Measurements from ENCODE around the gene PDSS2. TPM values are rescaled to one million over a fixed set of nuclear protein-coding genes. Genes with fewer than 3 reads are reported as not detected.
A peak's percentile ranks its signal among the peaks of the same experiment; 100 is the strongest.

The PDSS2 gene
- total RNA-seq, 4 donors from 2014 or later = 18.6 to 32.3 (median 25.6) TPM

DNA sequence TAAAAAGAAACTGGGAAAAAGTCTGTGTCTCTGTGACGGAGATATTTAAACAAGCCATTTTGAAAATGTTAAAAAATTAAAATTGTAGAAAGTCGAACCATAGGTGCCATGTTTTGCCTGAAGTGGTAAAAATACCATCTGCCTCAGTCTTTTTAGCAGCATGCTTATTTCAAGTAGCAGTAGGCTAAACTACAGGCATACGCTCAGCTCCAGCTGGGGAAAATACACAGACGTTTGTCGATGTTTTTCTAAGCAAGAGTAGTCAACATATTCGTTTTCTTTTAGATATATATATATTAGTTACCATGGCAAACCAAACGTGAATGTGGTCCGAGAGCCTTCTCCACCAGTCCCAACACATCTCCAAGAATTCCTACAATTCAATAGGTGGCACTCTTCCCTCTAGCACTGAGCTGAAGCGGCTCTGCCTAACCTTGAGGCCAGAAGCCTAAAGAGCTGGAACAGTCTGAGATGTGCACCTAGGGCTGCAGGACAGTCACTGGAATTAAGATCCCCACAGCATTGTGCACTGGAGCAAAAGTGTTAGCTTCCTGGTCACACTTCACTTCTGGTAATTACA is 273.9 kb downstream of the PDSS2 start:
- Histone ChIP-seq H3K36me3 (no peaks in the 10 kb centered on the region), H3K4me1 (no peaks in the 10 kb centered on the region), H3K9me3 (no peaks in the 10 kb centered on the region), H3K4me3 (replicated peaks in 1 of 3) (no peak overlapping the region), H3K27ac (no peak overlapping the region), H3K27me3 (no peaks in the 10 kb centered on the region)
- peak; percentile 58 to 61 for DNase-seq
- 56 to 60% methylated on average over 9 of the region's 9 CpGs for WGBS, 2 donors
- intact Hi-C loops (cut with DNase I) = no loop called here
- TF ChIP-seq POLR2A (IDR thresholded peaks at IDR 0.05) = no peak
- TF ChIP-seq, protein P1, sequence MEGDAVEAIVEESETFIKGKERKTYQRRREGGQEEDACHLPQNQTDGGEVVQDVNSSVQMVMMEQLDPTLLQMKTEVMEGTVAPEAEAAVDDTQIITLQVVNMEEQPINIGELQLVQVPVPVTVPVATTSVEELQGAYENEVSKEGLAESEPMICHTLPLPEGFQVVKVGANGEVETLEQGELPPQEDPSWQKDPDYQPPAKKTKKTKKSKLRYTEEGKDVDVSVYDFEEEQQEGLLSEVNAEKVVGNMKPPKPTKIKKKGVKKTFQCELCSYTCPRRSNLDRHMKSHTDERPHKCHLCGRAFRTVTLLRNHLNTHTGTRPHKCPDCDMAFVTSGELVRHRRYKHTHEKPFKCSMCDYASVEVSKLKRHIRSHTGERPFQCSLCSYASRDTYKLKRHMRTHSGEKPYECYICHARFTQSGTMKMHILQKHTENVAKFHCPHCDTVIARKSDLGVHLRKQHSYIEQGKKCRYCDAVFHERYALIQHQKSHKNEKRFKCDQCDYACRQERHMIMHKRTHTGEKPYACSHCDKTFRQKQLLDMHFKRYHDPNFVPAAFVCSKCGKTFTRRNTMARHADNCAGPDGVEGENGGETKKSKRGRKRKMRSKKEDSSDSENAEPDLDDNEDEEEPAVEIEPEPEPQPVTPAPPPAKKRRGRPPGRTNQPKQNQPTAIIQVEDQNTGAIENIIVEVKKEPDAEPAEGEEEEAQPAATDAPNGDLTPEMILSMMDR (IDR thresholded peaks at IDR 0.05) = peak in 5 of 6 experiments; percentile 20 to 64 (median 52)

DNA sequence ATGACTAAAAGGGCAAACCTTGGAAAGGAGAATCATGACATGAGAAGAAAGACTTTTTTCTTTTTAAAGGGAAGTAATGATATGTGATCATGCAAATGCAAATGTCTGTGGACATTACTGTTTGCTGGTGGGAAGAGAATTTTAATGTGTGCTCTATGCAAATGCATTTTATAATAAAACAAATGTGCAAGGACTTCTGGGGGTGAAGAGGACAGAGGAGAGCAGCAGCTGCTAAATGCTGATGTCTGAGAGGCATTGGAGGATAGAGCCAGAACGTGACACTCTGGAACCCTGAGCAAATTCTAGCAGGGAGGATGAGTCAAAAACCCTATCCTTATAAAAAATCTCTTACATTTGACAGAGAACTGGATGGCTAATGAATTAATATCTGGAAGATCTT is 274.9 kb downstream of the PDSS2 start:
- TF ChIP-seq, protein P1 (IDR thresholded peaks at IDR 0.05) = no peak
- TF ChIP-seq POLR2A (IDR thresholded peaks at IDR 0.05) = no peak
- Histone ChIP-seq H3K36me3 (no peaks in the 10 kb centered on the region), H3K9me3 (no peaks in the 10 kb centered on the region), H3K4me1 (no peaks in the 10 kb centered on the region), H3K27me3 (no peaks in the 10 kb centered on the region), H3K4me3 (replicated peaks in 1 of 3) (no peak overlapping the region), H3K27ac (no peak overlapping the region)
- no peak for DNase-seq
- intact Hi-C loops (cut with DNase I) = no loop called here
- 87 to 88% methylated on average over 1 of the region's 1 CpG for WGBS, 2 donors

DNA sequence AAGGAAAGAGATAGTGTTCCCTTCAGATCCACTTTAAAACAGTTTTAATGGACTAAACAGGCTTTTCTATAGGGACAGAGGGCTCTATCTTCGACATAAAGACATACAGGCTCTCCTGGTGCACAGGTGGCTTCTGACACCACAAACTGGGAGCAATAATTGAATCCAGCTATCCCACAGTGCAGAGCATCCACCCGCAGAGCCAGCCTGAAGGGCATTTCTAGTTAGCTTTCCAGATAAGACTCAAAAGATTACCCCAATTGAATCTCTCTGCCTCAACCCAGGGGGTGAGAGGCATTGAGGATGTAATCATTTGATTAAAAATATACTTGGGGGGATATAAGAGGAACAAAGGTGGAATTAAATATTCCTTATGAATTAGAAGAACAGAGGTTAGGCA is 279.3 kb downstream of the PDSS2 start:
- WGBS, 2 donors = 93% methylated on average over 2 of the region's 2 CpGs
- no peak for DNase-seq
- Histone ChIP-seq H3K27me3 (no peaks in the 10 kb centered on the region), H3K36me3 (no peaks in the 10 kb centered on the region), H3K9me3 (no peaks in the 10 kb centered on the region), H3K4me3 (replicated peaks in 1 of 3) (no peak overlapping the region), H3K4me1 (no peaks in the 10 kb centered on the region), H3K27ac (no peak overlapping the region)
- intact Hi-C loops (cut with DNase I) = no loop called here
- no peak for TF ChIP-seq POLR2A (IDR thresholded peaks at IDR 0.05)
- TF ChIP-seq, protein P1 (IDR thresholded peaks at IDR 0.05) = no peak

DNA sequence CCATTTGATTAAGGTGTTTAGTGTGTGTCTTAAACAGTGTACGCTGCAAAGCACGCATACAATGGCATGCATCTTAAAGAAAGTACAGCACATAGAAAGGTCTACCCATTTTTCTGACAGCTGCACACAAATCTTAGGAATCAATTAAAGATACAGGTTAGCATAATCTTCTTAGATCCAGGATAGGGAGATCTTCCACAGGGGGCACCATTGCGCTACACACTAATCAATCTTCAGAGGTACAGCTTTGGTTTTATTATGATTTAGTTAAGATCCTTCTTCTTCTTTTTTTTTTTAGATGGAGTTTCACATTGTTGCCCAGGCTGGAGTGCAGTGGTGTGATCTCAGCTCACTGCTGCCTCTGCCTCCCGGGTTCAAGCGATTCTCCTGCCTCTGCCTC is 280.4 kb downstream of the PDSS2 start:
- Histone ChIP-seq H3K27me3 (no peaks in the 10 kb centered on the region), H3K4me1 (no peaks in the 10 kb centered on the region), H3K36me3 (no peaks in the 10 kb centered on the region), H3K27ac (no peak overlapping the region), H3K4me3 (replicated peaks in 1 of 3) (no peak overlapping the region), H3K9me3 (no peaks in the 10 kb centered on the region)
- TF ChIP-seq POLR2A (IDR thresholded peaks at IDR 0.05) = no peak
- TF ChIP-seq, protein P1 (IDR thresholded peaks at IDR 0.05) = peak in 3 of 6 experiments; percentile 30 to 39 (median 32)
- intact Hi-C loops (cut with DNase I) = no loop called here
- 88 to 93% methylated on average over 5 of the region's 5 CpGs for whole genome bisulfite sequencing, 2 donors
- DNase-seq = peak; percentile 27 to 35

DNA sequence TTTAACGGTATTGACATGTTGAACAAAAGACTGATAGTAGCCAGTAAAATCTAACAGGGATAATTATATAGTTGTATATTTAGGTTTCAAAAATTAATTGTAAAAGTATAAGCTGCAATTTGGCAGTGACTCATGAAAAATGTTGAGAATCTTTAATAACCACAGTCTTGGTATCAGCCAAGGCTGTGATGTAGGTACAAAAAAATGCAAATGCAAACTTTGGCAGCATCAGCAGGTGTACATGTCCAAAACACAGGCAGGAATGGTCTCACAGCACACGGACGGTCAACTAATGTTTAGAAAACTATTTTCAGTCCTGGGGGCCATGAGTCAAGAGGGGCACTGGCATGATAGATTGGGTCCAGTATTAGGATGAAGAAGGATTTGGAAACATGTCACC is 285.6 kb downstream of the PDSS2 start:
- intact Hi-C loops (cut with DNase I) = no loop called here
- H3K27ac ChIP-seq = no peak overlapping the region
- TF ChIP-seq POLR2A (IDR thresholded peaks at IDR 0.05) = no peak
- TF ChIP-seq, protein P1 (IDR thresholded peaks at IDR 0.05) = no peak
- no peaks in the 10 kb centered on the region for H3K27me3 ChIP-seq
- H3K4me3 ChIP-seq (replicated peaks in 1 of 3) = no peak overlapping the region
- no peak for DNase-seq
- WGBS, 2 donors = 90 to 94% methylated on average over 3 of the region's 3 CpGs
- H3K4me1 ChIP-seq = no peaks in the 10 kb centered on the region
- H3K9me3 ChIP-seq = no peaks in the 10 kb centered on the region
- no peaks in the 10 kb centered on the region for H3K36me3 ChIP-seq
